ENCODE data around the gene ENG. TPM values are rescaled to one million over a fixed set of nuclear protein-coding genes. Genes with fewer than 3 reads are reported as not detected.

Gene ENG
- total RNA-seq, 1 donor from 2014 or later, result 243 TPM

DNA sequence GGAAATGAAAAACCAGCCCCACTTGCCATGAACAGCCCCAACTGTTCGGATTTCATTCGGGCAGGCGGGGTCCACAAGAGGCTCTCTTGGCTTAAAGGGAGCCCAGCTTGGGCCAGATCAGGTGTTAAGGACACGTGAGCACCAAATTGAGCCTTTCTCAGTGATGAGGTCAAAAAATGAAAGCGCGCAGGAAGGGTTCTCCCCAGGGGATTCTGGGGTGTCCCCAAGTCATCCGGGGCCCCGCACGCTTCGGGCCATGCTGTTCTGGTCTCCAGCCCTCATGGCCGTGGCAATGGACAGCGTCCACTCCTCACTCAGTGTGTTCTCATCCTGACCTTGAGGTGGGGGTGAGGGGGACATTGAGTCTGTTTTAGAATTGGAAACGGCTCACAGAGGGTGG, 12.1 kb upstream of the ENG start:
- no peak for DNase-seq (ENCODE audit: low spot score)

DNA sequence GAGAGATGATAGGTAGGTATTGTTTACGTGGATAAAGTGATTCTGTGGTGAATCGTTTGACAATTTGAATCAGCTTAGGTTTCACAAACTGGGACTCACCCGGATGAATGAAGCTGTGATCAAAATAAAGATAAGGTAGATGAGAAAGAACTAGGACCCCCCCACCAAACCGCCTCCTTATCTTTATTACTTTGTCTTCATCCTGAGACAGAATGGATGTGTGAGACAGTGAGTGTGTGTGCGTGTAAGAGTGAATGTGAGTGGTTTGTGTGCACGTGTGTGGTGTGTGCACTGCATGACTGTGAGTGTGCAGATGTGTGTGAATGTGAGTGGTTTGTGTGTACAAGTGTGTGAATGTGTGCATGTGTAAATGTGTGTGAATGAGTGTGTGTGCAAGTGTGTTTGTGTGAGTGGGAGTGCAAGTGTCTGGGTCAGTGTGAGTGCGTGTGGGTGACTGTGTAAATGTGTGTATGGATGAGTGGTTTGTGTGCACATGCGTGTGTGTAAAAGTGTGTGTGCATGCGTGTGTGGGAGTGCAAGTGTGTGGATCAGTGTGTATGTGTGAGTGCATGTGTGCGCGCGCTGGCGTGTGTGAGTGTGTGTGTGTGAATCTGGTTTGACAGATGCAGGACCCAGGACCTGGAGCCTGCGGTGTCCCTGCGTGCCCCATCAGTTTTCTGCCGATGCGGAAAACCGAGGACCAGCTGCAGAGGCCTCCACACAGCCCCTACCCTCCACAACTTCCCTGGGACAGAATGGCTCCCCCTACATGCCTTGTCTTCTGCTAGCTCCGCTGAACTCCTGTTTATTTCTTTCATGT, 11.4 kb upstream of the ENG start:
- DNase-seq (ENCODE audit: low spot score), result no peak

DNA sequence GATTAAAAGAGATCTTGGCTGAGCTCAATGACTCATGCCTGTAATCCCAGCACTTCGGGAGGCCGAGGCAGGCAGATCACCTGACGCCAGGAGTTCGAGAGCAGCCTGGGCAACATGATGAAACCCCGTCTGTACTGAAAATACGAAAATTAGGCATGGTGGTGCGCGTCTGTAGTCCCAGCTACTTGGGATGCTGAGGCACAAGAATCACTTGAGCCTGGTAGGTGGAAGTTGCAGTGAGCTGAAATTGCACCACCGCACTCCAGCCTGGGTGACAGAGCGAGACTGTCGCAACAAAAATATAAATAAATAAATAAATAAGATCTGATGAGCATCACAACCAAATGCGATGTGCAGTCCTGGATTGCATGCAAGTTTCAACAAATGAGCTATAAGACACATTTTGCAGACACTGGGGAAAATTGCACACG, 8.7 kb upstream of the ENG start:
- no peak for DNase-seq (ENCODE audit: low spot score)

DNA sequence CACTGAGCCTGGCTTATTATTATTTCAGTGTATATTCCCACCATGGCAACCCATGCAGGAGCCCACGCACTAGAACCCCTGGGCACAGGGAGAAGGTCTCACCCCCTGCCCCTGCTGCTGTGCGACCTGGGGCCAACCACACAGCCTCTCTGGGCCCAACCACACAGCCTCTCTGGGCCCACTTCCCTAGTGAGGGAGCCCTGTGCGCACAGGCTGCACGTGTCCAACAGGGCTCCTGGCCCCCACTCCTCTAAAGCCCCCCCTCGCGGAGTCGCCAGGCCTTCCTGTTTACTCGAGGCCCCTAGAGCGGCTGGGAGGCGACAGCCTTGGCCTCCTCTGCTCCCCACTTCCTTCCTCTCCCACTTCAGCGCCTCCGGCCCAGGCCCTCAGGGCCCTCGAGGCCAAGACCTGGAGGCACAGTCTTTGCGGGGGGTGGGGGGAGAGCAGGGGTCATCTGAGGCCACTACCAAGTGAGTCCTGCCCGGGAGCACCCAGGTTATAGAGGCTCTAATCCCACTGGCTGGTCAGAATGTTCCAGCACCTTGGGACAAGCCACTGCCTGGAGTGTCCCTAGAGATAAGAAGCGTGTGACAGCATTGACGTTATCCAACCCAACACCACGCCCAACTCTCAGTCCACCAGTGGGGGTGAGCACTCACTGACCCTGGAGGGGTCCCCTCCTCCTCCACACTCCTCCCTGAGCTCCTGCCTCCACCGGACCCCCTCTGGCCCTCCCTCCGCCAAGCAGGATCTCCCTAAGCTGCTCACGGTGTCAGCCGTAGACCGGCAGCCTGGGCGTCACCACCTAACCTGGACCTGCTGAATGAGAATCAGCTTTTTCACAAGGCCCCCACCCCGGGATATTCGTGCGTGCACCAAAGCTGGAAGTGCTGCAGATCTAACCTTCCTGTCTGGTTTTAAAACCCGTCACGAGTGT, 7.9 kb upstream of the ENG start:
- DNase-seq (ENCODE audit: low spot score), result no peak

DNA sequence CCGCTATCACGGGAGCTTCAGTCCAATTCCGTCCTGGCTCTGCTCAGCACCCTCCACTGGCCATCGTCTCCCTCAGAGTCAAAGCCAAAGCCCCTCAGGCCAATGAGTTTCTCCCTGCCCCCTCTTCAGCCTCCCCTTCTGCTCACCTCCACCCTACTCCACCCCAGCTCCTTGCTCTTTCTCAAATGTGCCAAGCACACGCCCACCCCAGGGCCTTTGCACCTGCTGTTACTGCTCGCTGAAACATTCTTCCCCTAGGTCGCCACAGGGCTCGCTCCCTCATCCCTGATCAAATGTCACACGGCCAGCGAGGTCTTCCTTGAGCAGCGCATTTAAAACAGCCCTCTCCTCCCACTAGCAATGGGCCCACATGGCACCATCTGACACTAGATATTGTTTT, 6.3 kb upstream of the ENG start:
- DNase-seq (ENCODE audit: low spot score), result no peak

DNA sequence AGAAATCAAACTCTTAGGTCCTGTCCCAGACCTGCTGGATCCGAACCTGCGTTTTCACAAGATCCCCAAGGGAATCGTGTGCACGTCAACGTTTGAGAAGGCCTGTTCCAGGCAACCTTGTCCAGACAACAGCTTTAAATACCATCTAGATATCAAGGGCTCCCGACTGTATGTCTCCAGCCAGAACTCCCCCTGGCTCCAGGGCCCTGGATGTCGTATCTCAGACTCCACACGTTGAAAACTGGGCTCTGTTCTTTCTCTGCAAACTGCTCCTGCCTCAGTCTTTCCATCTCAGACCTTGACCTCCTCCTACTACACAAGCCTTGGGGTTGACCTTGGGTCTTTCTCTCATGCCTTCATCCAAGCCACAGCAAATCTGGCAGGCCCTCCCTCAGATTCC, 5.8 kb upstream of the ENG start:
- DNase-seq (ENCODE audit: low spot score), result no peak

DNA sequence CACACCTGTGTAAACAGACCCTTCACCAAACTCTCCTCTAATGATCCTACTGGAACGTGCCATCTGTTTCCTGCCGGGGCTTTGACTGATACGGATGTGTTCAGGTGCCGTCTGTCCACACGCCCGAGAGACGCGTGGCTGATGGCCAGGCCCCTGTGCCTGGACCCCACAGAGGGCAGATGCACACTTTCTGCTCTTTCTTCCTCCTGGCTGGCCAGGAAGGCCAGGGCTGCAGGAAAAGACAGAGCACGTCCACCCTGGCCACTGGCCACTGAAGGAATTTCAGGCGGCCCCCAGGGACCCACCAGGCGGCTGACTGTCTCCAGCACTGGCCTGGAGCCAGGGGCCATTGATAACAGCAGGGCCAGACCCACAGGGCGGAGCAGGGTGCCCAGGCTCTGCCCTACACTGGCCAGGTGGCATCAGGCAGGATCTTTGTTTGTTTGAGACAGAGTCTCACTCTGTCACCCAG, 3.6 kb upstream of the ENG start:
- DNase-seq (ENCODE audit: low spot score), result no peak

DNA sequence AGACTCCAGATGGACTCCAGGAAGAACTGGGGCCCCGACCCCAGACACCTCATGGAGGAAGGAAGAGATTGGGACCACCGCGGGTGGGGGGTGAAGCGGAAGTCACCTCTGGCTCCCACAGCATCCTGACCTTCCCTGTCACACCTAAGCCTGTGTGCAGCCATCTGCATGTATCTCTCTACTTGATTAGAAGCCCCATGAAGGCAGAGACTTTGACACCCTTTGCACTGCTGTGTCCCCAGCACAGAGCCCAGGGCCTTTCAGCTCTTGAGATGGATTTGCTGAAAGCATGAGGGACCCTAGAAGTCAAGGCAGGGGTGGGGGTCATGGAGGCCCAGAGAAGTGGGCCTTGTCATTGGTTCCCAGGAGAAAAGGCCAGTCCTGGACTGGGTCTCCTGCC, 2.8 kb upstream of the ENG start:
- DNase-seq (ENCODE audit: low spot score), result no peak

DNA sequence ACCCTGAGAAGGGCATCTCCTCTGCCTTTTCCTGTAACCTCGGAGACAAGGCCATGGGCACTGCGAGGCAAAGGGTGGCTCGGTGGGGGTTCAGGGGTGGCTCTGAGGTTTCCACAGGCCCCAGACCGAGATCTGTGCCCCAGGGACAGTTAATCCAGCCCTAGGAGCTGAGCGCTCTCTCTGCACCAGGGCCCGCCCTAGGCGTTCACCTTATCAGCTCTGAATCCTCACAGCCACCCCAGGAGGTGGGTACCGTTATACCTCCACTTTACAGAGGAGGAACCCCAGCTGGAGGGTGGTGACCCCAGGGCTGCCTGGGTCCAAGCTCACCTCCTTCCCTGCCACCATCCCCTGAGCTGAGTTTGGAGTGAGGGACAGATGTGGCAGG, 2.3 kb upstream of the ENG start:
- no peak for DNase-seq (ENCODE audit: low spot score)

DNA sequence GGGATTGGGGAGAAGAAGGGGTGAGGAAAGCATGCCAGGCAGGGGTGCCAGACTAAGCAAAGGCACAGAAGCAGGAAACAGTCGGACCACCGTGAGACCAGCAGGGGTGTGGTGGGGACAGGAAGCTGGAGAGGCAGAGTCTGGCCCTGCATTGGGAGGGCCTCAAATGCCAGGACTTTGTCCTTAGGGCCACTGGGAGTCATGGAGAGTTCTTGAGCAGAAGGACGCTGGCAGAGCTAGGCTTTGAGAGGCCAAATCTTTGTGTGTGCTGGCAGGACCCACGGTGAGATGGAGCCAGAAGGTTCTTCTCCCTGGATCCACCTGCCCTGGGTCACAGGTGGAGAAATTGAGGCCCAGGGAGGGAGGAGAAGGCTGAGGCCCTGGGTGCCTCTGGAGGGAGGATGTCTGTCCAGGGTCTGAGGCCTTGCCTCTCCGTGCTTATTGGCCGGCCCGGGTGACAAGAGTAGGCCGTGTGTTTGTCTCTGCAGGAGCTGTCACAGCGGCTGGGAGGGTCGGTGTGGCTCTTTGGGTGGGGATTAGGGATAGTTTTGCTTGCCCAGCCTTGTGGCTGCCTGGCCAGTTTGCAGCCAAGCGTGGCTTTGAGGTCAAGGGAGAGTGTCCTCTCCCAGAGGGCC, 1.8 kb upstream of the ENG start:
- DNase-seq (ENCODE audit: low spot score), result no peak

DNA sequence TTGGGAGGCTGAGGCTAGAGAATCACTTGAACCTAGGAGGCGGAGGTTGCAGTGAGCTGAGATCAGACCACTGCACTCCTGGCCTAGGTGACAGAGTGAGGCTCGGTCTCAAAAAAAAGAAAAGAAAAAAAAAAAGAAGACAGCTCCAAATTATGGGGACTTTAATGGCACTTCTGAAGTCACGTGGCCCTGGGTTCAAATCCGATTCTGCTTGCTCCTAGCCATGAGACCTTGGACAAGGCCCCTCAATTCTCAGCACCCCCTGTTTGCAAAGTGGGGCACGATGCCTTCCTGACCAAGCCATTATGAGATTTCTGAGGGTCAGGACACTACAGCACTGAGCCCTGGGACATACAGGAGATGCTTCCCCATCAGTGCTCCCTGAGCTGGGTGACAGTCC, 1.1 kb upstream of the ENG start:
- DNase-seq (ENCODE audit: low spot score), result no peak

DNA sequence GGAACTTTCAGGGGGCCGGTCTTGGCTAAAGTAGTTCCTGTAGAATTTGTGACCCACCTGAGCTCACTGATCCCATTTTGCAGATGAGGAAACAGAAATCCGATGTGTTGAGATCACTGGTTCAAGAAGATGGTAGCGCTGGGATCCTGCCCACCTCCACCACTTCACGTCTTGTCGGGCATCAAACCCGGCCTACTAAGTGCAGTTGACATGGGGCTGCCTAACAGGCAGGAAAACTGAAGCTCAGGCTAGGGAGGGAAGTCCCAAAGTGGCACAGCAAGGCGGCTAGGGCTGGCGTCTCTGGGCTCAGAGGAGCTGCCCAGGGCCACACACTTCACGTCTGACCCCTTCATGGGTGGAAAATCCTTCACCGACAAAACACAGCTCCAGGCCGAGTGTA, 502 bp upstream of the ENG start:
- no peak for DNase-seq (ENCODE audit: low spot score)

DNA sequence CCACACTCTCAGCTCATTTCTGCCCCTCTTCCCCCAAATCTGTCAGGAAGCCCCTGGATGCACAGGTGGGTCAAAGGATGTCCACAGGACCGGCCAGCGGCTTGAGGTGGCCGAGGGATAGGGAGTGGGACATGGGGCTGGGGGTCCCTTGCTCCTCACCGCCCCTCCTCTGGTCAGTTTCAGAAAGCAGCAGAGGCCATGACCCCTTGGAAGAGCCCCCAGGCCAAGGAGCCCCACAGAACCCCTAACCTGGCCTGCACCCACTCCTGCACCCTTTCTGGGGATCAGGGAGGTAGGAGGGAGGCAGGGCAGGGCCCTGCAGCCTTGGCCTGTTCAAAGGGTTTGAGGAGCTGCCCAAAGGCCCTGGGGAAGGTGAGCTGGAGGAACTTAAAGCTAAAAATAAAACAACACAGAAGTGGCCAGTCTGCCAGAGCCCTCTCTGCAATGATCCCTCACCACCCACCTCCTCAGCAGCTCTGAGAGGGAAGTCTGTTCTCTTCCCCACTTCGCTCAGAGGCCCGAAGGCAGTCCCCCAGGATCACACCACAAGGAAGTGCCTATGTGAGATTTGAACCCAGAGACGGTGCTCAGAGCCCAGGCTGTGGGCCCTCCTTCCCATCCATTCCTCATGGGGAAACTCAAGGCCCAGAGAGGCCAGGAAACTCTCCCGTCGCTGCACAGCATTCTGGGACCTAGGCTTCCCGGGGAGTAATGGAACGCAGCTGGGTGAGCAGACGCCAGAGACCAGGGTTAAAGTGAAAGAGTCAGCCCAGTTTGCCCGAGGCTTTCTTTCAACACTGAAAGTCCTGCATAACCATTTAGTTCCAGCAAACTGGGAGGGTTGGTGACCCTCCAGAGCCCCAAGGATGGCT, 910 bp downstream of the ENG start:
- DNase-seq (ENCODE audit: low spot score), result no peak

DNA sequence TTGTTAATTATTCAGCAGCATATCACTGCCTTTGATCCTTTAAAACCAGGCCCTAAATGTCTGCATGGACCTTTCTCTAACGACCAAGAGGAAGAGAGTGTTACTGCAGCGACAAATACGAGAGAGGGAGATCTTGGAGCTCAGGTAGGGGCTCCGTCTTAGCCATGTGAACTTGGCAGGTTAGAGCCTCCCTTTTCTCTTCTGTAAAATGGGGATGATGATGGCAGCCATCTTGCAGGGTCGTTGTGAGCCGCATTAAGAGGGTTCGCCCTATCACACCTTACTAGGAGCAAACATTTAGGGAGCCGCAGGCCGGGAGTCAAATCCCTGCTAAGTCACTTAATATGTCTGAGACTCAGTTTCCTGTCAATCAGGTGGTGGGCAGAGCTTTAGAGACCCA, 1.6 kb downstream of the ENG start:
- DNase-seq (ENCODE audit: low spot score), result no peak

DNA sequence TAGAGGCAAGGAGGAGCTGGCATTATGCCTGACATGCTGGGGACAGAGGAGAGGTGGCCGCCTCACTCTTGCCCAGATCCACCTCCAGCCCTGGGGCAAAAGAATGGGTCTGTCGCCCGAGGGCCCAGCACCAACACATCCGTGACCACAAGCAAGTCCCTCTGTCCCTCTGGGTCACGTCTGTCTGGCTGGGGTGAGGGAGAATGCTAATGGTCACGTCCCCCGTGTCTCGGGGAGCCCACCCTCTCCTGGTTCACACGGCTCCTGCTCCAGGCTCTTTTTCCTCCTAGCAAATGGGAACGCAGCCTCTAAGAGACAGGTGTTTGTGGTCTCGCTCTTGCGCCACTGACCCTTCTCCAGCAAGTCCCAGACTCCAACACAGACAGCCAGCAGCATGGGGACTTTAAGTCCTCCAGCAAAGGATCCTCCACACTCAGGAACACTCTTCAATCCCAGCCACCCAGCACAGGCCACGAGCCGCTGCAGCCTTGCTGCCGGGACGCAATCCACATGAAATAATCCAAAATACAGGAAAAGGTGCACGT, 4.1 kb downstream of the ENG start:
- no peak for DNase-seq (ENCODE audit: low spot score)

DNA sequence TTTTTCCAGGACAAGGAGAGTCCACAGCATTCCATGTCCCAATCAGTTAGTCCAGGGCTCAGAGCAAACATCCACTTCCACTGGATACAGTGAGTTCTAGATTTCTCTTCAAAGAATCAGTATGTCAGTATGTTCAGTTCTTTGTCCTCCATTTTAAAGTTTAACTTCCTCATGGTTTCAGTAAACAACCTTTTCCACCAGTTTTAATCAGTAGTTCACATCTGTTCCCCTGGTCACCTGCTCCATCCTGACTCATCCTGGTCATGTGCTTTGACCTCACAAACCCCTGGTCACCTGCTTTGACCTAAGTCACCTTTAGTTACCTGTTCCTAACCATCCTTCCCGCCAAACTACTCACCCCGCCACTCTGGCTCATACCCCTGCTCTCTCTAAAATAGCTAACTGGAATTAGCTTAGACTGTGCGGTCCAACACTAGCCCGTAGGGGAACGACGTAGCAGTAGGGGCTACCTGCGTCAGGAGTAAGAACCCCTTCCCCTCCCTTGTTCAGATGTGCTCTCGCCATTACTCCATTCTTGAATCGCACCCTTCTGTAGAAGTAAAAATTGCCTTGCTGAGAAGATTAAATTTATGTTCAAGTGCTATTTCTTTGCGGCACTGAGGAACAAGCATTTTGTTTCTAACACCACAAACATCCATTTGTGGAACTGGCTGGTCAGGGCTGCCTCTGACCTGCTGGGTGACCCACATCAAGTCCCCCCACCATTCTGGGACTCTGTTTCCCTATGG, 5.5 kb downstream of the ENG start:
- DNase-seq (ENCODE audit: low spot score), result no peak

DNA sequence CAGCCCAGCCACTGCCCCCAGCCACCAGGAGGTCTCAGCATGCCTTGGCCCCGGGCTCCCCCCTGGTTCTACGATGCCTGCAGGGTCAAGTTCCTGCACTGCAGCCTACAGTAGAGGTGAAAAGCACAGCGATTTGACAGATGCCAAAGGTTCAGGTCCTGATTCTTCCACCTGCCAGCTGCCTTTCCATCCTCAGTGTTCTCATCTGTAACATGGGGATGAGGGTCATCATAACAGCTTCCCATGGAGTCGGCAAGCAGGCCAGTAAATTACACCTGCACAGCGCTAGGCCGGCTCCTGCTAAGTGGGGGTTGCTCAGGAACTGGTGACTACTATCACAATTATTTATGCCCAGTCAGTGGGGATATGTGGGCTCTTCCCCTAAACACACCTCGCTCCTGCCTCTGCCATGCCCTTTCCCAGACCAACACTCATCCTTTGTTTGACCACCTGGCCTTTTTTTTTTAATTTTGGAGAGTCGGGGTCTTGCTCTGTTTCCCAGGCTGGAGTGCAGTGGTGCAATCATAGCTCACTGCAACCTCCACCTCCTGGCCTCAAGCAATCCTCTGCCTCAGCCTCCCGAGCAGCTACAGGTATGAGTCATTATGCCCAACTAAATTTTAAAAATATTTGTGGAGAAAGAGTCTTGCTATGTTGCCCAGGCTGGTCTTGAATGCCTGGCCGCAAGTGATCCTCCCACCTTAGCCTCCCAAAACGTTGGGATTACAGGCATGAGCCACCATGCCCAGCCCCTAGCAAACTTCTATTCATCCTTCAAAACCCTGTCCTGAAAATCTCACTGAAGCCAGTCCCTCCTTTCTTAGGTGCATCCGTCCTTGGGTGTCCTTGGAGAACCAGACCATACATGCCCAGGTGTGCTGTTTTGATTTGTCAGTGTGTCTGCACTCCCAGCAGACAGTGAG, 6.4 kb downstream of the ENG start:
- DNase-seq (ENCODE audit: low spot score), result no peak

DNA sequence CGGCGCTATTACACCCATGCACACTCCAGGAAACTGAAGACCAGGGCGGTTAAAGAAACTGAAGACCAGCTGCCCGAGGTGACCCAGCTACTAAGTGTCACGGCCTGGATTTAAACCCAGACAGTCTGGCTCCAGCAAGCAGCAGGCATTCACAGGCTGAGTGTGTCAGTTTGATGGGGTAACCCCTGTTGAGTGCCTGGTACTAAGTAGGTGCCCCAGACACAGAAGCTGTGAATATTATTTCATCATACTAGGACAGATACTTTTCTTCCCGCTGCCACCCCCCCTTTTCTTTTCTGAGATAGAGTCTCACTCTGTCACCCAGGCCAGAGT, 7.3 kb downstream of the ENG start:
- DNase-seq (ENCODE audit: low spot score), result no peak
